Psoas muscle (tissue), 8 donors: Measurements from ENCODE around the gene TRDMT1. TPM values are rescaled to one million over a fixed set of nuclear protein-coding genes. Genes with fewer than 3 reads are reported as not detected.

Experiments used
- ATAC-seq, 4 donors: fragments of 200-7000 bp; cut with Tn5 transposase; one replicate each; pipeline ENCODE4 v1.9.1; 2020; ENCODE audit warnings: moderate library complexity in 3 of 4, mild to moderate bottlenecking in 2 of 4
- DNase-seq, 2 donors: peaks; one replicate each; pipeline ENCODE4 v3.0.0-alpha.2; 2020
- H3K27ac ChIP-seq: fragments of 200-600 bp; one replicate; pipeline ENCODE4 v1.8.0; 2022
- H3K27me3 ChIP-seq, 3 donors: fragments of 200-600 bp in 1 of 3; one replicate each; pipeline versions ENCODE4 v1.6.1 to v1.8.0; 2013 to 2022; ENCODE audit warnings: low read length in 2 of 3, mild to moderate bottlenecking in 2 of 3, moderate library complexity in 1 of 3; ENCODE audit not compliant: insufficient read depth in 3 of 3
- H3K36me3 ChIP-seq, 2 donors: fragments of 200-600 bp in 1 of 2; one replicate each; pipeline versions ENCODE4 v1.6.1 to v1.8.0; 2013 to 2022; ENCODE audit warnings: low read depth in 1 of 2, mild to moderate bottlenecking in 1 of 2, moderate library complexity in 1 of 2; ENCODE audit not compliant: insufficient read depth in 1 of 2
- H3K4me1 ChIP-seq: fragments of 200-600 bp; one replicate; pipeline ENCODE4 v1.8.0; 2022
- H3K4me3 ChIP-seq: fragments of 200-600 bp; one replicate; pipeline ENCODE4 v1.8.0; 2022; ENCODE audit warnings: mild to moderate bottlenecking
- H3K9me3 ChIP-seq: fragments of 200-600 bp; one replicate; pipeline ENCODE4 v1.8.0; 2022
- WGBS, 3 donors: extraction: QIAGEN DNeasy Blood & Tissue Kit; methylation state at CpG; one replicate each; pipeline versions ENCODE4 v1.1.6 to v1.1.7; 2013; 5-methylcytosine and 5-hydroxymethylcytosine counted together
- intact Hi-C, 2 donors: fragments of 100-400 bp; cut with DNase I; formaldehyde crosslinking; loops; one replicate each; pipeline versions ENCODE4 v1.11.0 to v1.14.2; 2022
- polyA plus RNA-seq, 3 donors: library from polyadenylated mRNA; stranded (reverse); fragments of 200-250 nt; gene quantifications; one replicate each; pipeline ENCODE4 v1.2.3, GENCODE V29; 2013
- total RNA-seq, 4 donors: library from RNA; stranded (reverse); fragmentation: NEBNext Ultra II Directional in 2 of 4; extraction: Animal tissue kit (Norgen Biotek cat#: 25700) in 2 of 4; gene quantifications; one replicate each; pipeline versions ENCODE4 v1.2.1 to v1.2.4, GENCODE V29; 2021 to 2023
- TF ChIP-seq, protein P1 (sequence below): fragments of 200-600 bp; IDR thresholded peaks from one replicate; pipeline ENCODE4 v1.8.0; 2022; ENCODE audit warnings: antibody characterized with exemption
- donor health status: healthy with polysubstance abuse.
- donor health status: DM: no; HTN: no; CAD: no; lungs with moderate emphysema.
- donor health status: Bipolar disorder and iron deficiency.
- donor health status: healthy.
- donor health status: DM: yes; HTN: yes; CAD: no.
- donor health status: DM: no; HTN: no; CAD: no.
- donor health status: DM: no; HTN: no; CAD: no.
- donor health status: DM: yes; HTN: yes; CAD: no.

TRDMT1 gene
- total and polyA plus RNA-seq, 7 donors = 0.49 to 2.7 (median 2.3) TPM

DNA sequence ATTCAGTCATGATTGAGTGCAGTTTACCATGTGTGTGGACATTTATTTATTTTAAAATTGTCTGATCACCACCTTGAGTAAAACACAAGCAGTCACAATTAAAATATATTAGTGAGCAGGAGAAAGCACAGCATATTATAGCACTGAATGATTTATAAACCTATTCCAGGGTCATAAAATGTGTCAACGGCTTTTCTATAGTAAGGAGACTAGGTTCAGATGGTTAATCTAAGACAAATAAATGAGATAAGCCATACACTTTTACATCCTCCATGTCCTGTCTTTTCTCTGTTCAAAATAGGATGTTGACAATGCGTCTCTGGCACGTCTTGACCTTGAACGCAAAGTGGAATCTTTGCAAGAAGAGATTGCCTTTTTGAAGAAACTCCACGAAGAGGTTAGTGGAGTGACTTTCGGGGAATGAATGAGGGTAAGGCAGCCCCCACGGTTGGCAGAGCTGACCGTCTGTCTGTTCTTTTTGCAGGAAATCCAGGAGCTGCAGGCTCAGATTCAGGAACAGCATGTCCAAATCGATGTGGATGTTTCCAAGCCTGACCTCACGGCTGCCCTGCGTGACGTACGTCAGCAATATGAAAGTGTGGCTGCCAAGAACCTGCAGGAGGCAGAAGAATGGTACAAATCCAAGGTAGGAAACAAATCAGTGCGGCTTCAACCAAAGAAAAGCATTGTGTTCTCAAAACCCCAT, 32.0 kb upstream of the TRDMT1 start:
- Histone ChIP-seq H3K4me1 (peaks cover 45% of the 10 kb centered on the region), H3K27ac (no peak overlapping the region), H3K9me3 (no peaks in the 10 kb centered on the region), H3K27me3 (peaks cover 0 to 60% (median 11%) of the 10 kb centered on the region in 3 donors), H3K36me3 (peaks cover 3 to 69% of the 10 kb centered on the region in 2 donors), H3K4me3 (peak overlapping the region; percentile 80)
- intact Hi-C loops = no loop called here
- DNase-seq (peak; percentile 30 to 59), ATAC-seq (no peak)
- TF ChIP-seq, protein P1, sequence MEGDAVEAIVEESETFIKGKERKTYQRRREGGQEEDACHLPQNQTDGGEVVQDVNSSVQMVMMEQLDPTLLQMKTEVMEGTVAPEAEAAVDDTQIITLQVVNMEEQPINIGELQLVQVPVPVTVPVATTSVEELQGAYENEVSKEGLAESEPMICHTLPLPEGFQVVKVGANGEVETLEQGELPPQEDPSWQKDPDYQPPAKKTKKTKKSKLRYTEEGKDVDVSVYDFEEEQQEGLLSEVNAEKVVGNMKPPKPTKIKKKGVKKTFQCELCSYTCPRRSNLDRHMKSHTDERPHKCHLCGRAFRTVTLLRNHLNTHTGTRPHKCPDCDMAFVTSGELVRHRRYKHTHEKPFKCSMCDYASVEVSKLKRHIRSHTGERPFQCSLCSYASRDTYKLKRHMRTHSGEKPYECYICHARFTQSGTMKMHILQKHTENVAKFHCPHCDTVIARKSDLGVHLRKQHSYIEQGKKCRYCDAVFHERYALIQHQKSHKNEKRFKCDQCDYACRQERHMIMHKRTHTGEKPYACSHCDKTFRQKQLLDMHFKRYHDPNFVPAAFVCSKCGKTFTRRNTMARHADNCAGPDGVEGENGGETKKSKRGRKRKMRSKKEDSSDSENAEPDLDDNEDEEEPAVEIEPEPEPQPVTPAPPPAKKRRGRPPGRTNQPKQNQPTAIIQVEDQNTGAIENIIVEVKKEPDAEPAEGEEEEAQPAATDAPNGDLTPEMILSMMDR = no peak
- WGBS, 3 donors = 29 to 50% (median 33%) methylated on average over 14 of the region's 14 CpGs

DNA sequence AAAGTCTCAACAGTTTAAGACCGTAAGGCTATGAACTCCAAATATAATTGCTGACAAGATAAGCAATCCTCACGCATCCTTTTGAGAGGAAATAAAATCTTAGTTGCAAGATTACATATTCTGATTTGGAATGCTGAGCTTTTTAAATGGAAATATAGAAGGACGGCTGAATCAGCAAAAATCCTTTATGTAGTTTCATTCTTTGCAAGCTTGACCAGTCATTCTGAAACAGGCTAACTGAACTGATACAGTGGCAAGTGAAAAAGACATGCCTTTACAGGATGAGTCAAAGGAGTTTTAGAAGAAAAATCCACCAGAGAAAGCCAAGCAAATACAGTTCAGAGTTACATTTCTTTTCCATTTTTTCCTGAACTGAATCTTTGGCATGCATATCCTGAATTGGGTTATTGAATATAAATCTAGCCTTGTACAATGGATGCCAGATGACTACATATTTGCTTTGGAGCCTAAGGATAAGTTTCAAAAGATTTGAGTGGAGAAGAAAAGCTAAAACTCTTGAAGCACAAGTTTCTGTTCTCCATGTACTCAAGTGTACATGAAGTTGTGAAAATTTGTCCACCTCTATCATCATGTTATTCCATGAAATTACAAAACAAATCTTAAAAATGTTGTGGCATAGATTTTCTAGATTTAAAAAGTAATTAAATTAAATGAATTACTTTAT, 30.9 kb upstream of the TRDMT1 start:
- Histone ChIP-seq H3K4me3 (peak overlapping the region; percentile 80), H3K27me3 (peaks cover 0 to 70% (median 11%) of the 10 kb centered on the region in 3 donors), H3K36me3 (peaks cover 3 to 61% of the 10 kb centered on the region in 2 donors), H3K27ac (no peak overlapping the region), H3K4me1 (peaks cover 45% of the 10 kb centered on the region), H3K9me3 (no peaks in the 10 kb centered on the region)
- TF ChIP-seq, protein P1 = no peak
- DNase-seq = no peak
- WGBS, 3 donors = 26 to 54% (median 45%) methylated on average over 3 of the region's 3 CpGs
- intact Hi-C loops = no loop called here
- no peak for ATAC-seq

DNA sequence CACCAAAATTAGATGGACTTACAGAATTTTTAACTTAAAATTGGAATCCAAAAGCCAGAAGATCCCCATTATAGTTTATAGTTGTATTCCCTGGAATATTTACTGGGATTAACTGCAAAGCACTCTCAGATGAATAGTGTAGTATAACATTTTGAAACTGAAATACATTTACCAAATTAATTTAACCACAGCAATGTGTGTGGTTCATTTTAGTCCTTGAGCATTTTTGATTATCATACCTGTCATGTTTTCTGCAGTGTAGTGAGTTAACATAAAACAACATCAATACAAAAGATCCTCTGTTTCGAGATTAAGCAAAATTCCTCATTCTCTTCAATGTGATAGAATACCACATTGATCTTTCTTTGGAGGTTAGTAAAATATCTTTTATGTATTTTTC, 30.3 kb upstream of the TRDMT1 start:
- intact Hi-C loops = no loop called here
- no peak for ATAC-seq
- no peak for DNase-seq
- Histone ChIP-seq H3K36me3 (peaks cover 3 to 55% of the 10 kb centered on the region in 2 donors), H3K27ac (no peak overlapping the region), H3K9me3 (no peaks in the 10 kb centered on the region), H3K4me3 (peak overlapping the region; percentile 80), H3K27me3 (peaks cover 0 to 76% (median 11%) of the 10 kb centered on the region in 3 donors), H3K4me1 (peaks cover 41% of the 10 kb centered on the region)
- WGBS, 3 donors = 57 to 65% (median 63%) methylated on average over 1 of the region's 1 CpG
- TF ChIP-seq, protein P1 = no peak

DNA sequence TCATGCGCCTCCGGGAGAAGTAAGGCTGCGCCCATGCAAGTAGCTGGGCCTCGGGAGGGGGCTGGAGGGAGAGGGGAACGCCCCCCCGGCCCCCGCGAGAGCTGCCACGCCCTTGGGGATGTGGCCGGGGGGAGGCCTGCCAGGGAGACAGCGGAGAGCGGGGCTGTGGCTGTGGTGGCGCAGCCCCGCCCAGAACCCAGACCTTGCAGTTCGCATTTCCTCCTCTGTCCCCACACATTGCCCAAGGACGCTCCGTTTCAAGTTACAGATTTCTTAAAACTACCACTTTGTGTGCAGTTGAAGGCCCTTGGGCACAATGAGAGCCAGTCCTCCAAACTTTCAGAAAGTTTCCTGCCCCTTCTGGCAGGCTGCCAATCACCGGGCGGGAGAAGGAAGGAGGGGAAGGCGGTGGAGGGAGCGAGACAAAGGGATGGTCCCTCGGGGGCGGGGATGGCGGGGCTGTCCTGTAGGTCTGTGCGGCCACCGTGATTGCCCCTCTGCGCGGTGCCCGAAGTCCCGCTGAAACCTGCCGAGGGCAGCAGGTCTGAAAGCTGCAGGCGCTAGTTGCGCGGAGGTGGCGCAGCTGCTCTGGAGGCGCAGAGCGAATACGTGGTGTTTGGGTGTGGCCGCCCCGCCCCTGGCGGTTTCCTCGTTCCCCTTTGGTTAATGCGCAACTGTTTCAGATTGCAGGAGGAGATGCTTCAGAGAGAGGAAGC, 28.7 kb upstream of the TRDMT1 start:
- Histone ChIP-seq H3K4me3 (peak overlapping the region; percentile 80), H3K27ac (peak overlapping the region; percentile 83), H3K9me3 (no peaks in the 10 kb centered on the region), H3K4me1 (peaks cover 26% of the 10 kb centered on the region), H3K36me3 (peaks cover 3 to 38% of the 10 kb centered on the region in 2 donors), H3K27me3 (peaks cover 0 to 83% (median 10%) of the 10 kb centered on the region in 3 donors)
- intact Hi-C loops = no loop called here
- ATAC-seq (peak; percentile 42 to 61 (median 57)), DNase-seq (peak; percentile 85 to 90)
- 0 to 1% (median 0%) methylated on average over 42 to 43 of the region's 43 CpGs for WGBS, 3 donors
- TF ChIP-seq, protein P1 = no peak
